OCI-LY3 (cell line): ENCODE results near the gene ARHGAP24.

Experiments used
- EZH2phosphoT487 ChIP-seq: fragments of 200-600 bp; shearing (Covaris generic); IDR thresholded peaks from 2 replicates; pipeline ENCODE4 v1.6.1; 2018; ENCODE audit warnings: antibody characterized with exemption, mixed run types, low read depth
- TF ChIP-seq, protein P1 (sequence below): fragments of 200-600, 300-600 bp; sonication (generic); IDR thresholded peaks from 2 replicates; pipeline ENCODE4 v1.5.1; 2014; ENCODE audit warnings: antibody characterized with exemption, low read length, low read depth

DNA sequence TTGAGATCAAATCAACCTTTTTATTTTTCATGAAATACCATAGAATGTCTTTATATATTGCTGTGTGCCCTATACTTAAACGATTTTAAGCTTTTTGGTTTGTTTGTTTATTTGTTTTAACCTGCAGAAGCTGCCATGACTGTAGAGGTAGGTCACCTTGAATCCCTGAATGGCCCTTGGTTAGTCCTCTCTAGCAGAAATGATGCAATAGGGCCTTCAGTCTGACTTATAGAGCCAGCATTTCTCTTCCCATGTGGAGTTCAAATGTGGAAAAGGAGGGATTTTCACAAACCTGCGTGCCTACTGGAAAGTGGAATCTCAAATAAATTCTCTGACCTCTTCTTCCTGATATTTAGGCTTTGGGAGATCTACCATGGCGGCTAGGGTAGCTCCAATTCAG lies 557.0 kb downstream of the ARHGAP24 start:
- TF ChIP-seq, protein P1, sequence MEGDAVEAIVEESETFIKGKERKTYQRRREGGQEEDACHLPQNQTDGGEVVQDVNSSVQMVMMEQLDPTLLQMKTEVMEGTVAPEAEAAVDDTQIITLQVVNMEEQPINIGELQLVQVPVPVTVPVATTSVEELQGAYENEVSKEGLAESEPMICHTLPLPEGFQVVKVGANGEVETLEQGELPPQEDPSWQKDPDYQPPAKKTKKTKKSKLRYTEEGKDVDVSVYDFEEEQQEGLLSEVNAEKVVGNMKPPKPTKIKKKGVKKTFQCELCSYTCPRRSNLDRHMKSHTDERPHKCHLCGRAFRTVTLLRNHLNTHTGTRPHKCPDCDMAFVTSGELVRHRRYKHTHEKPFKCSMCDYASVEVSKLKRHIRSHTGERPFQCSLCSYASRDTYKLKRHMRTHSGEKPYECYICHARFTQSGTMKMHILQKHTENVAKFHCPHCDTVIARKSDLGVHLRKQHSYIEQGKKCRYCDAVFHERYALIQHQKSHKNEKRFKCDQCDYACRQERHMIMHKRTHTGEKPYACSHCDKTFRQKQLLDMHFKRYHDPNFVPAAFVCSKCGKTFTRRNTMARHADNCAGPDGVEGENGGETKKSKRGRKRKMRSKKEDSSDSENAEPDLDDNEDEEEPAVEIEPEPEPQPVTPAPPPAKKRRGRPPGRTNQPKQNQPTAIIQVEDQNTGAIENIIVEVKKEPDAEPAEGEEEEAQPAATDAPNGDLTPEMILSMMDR: no peak
- no peak for TF ChIP-seq EZH2phosphoT487
